Natural killer cell (primary cell): Measurements from ENCODE around the gene PIGO. TPM values are rescaled to one million over a fixed set of nuclear protein-coding genes. Genes with fewer than 3 reads are reported as not detected.

Experiments
- ATAC-seq, 3 donors: fragments of 150-1000 bp in 2 of 3; fragments of 200-7000 bp in 1 of 3; cut with Tn5 transposase; 1 replicate in 1 of 3; 2 replicates in 2 of 3; pipeline ENCODE4 v1.10.0; 2021; ENCODE audit warnings: mild to moderate bottlenecking in 2 of 3, moderate library complexity in 2 of 3
- DNase-seq, 2 donors: peaks; one replicate each; pipeline versions ENCODE4 v3.0.0 to v3.0.0-alpha.2; 2013 to 2021; ENCODE audit warnings: mixed read lengths in 1 of 2
- H3K27ac ChIP-seq: one replicate; pipeline ENCODE4 v1.5.1; 2013; ENCODE audit warnings: mild to moderate bottlenecking, low read length
- H3K27me3 ChIP-seq: one replicate; pipeline ENCODE4 v1.6.1; 2013; ENCODE audit warnings: low read length; ENCODE audit not compliant: control insufficient read depth, insufficient read depth
- H3K36me3 ChIP-seq: one replicate; pipeline ENCODE4 v1.6.1; 2013; ENCODE audit warnings: low read length; ENCODE audit not compliant: control insufficient read depth, insufficient read depth
- H3K4me1 ChIP-seq: one replicate; pipeline ENCODE4 v1.6.1; 2013; ENCODE audit warnings: low read length; ENCODE audit not compliant: control insufficient read depth, insufficient read depth
- H3K4me3 ChIP-seq: one replicate; pipeline ENCODE4 v1.5.1; 2013; ENCODE audit warnings: low read length
- H3K9me3 ChIP-seq: one replicate; pipeline ENCODE4 v1.6.1; 2013; ENCODE audit warnings: low read length; ENCODE audit not compliant: control insufficient read depth, insufficient read depth
- H3K27ac Mint-ChIP-seq, 2 donors: one replicate each; pipeline ENCODE4 v1.8.0; 2022; ENCODE audit warnings: mild to moderate bottlenecking in 2 of 2, mixed read lengths in 2 of 2, moderate library complexity in 1 of 2
- H3K27me3 Mint-ChIP-seq, 2 donors: one replicate each; pipeline ENCODE4 v1.8.0; 2022; ENCODE audit warnings: low read depth in 2 of 2, mixed read lengths in 2 of 2
- H3K36me3 Mint-ChIP-seq: one replicate; pipeline ENCODE4 v1.8.0; 2022; ENCODE audit warnings: mixed read lengths
- H3K4me1 Mint-ChIP-seq, 2 donors: one replicate each; pipeline ENCODE4 v1.8.0; 2022; ENCODE audit warnings: mixed read lengths in 2 of 2
- H3K4me3 Mint-ChIP-seq: one replicate; pipeline ENCODE4 v1.8.0; 2022; ENCODE audit warnings: mild to moderate bottlenecking, moderate library complexity, mixed read lengths
- H3K9me3 Mint-ChIP-seq, 2 donors: one replicate each; pipeline ENCODE4 v1.8.0; 2022; ENCODE audit warnings: mixed read lengths in 2 of 2
- WGBS: methylation state at CpG from one replicate; pipeline ENCODE4 v1.1.7; 2013; ENCODE audit warnings: missing lambda C conversion rate; ENCODE audit not compliant: insufficient coverage; 5-methylcytosine and 5-hydroxymethylcytosine counted together
- intact Hi-C: fragments of 100-400 bp; cut with micrococcal nuclease; formaldehyde crosslinking; loops from one replicate; pipeline ENCODE4 v1.14.2; 2022
- total RNA-seq, 4 donors: library from RNA; stranded (reverse); fragments of 120-200 nt in 1 of 4; gene quantifications; one replicate each; pipeline versions ENCODE4 v1.2.3 to v1.2.4, GENCODE V29; 2013 to 2022
- TF ChIP-seq, protein P1 (sequence below): fragments of 200-600 bp; IDR thresholded peaks from one replicate; pipeline ENCODE4 v1.8.0; 2022; ENCODE audit warnings: antibody characterized with exemption

Gene PIGO
- total RNA-seq, 3 donors from 2014 or later (not counting 1 experiment from before 2014, with no cell fraction given) = 23.6 to 28.2 (median 27.7) TPM

DNA sequence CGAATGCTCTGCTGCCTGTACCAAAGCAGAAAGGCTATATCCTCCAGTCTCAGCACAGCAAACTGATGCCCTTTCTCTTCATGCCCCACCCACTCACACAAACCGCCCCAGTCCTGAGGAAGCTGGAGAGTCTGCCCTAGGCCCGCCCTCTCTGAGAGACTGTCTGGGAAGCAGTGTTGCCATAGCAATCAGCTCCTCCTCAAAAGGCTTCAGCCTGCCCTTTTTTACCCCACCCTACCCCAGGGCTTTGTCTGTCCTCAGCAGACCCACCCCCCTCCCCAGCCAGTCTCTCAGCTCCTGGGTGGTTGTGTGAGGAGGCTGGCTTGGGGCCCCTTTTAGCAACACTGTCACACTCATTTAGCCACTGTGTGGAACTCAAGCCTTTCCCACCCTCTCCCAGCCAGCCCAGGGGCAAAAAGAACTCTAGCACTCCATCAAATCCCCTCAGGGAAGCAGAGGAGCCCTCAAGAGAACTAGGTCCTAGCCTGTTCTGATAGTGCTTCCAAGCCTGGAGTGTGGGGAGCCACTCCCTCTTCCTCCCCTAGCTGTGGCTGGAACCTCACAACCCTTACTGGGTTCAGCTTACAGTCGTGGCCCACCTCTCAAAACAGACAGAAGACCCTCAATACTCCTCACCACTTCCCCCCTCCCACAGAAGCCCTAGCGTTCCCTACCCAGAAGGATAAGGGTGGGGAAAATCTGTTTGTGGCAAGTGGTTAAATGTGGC lies 17.9 kb upstream of the PIGO start:
- WGBS = 9% methylated on average over 3 of the region's 5 CpGs
- H3K27ac ChIP-seq = peak overlapping the region; percentile 79
- no peaks in the 10 kb centered on the region for H3K9me3 Mint-ChIP-seq
- peak overlapping the region; percentile 67 for H3K4me3 ChIP-seq
- intact Hi-C loops = loop anchor here (2.0 to 10.0 kb wide), 2 partner anchors 491 to 701 kb away; partner anchors contain the start of genes HINT2, SPAG8 and TESK1
- TF ChIP-seq, protein P1, sequence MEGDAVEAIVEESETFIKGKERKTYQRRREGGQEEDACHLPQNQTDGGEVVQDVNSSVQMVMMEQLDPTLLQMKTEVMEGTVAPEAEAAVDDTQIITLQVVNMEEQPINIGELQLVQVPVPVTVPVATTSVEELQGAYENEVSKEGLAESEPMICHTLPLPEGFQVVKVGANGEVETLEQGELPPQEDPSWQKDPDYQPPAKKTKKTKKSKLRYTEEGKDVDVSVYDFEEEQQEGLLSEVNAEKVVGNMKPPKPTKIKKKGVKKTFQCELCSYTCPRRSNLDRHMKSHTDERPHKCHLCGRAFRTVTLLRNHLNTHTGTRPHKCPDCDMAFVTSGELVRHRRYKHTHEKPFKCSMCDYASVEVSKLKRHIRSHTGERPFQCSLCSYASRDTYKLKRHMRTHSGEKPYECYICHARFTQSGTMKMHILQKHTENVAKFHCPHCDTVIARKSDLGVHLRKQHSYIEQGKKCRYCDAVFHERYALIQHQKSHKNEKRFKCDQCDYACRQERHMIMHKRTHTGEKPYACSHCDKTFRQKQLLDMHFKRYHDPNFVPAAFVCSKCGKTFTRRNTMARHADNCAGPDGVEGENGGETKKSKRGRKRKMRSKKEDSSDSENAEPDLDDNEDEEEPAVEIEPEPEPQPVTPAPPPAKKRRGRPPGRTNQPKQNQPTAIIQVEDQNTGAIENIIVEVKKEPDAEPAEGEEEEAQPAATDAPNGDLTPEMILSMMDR = no peak
- H3K36me3 Mint-ChIP-seq = no peaks in the 10 kb centered on the region
- H3K27me3 Mint-ChIP-seq = no peaks in the 10 kb centered on the region
- DNase-seq (peak in 1 of 2 donors; percentile 83), ATAC-seq (peak in 1 of 3 donors; percentile 5)
- H3K4me1 Mint-ChIP-seq = peaks cover 59 to 73% of the 10 kb centered on the region in 2 donors
- peak overlapping the region; percentile 92 to 95 for H3K27ac Mint-ChIP-seq
- H3K4me3 Mint-ChIP-seq = peak overlapping the region; percentile 97
- H3K9me3 ChIP-seq = no peaks in the 10 kb centered on the region
- no peaks in the 10 kb centered on the region for H3K27me3 ChIP-seq
- no peaks in the 10 kb centered on the region for H3K36me3 ChIP-seq
- H3K4me1 ChIP-seq = peaks cover 59% of the 10 kb centered on the region

DNA sequence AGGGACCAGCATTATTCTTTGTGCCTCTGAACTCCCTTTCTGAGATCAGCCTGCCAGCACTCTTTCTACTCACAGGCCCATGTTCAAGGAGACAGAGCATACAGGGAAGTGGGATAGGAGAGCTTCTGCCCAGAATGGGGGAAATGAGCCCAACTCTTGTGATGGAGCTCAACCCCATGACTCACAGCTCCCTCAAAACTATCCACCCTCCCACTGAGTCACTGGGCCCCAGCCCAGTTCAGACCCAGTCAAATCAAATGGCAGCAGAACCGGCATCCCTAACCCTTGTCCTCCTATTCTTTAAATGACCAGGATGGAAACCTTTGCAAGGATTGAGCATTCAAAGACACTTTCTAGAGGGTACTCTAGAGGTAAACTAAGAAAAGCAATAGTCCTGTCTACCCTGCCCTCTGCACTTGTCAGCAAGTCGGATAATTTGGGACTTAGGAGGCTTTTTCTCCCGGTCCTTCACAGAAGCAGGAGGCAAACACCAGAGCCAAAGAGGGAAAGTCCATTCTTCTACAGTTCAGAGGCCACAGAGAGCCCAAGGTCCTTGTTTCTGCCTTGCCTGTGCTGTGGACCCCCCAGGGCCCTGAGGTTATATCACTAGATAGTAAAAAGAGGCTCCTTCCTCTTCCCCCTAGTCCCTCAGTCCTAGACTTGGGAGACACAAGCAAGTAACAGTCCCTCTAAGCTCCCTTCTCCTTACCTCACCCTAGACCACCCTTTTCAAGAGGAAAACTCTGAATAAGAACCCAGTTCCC lies 16.0 kb upstream of the PIGO start:
- no peaks in the 10 kb centered on the region for H3K9me3 Mint-ChIP-seq
- Histone ChIP-seq H3K27ac (peak overlapping the region; percentile 65), H3K9me3 (no peaks in the 10 kb centered on the region), H3K4me3 (no peak overlapping the region), H3K27me3 (no peaks in the 10 kb centered on the region), H3K36me3 (peaks cover 8% of the 10 kb centered on the region), H3K4me1 (peaks cover 59% of the 10 kb centered on the region)
- TF ChIP-seq, protein P1 = no peak
- peak overlapping the region; percentile 85 for H3K4me3 Mint-ChIP-seq
- H3K27me3 Mint-ChIP-seq = no peaks in the 10 kb centered on the region
- WGBS = 92% methylated on average over 3 of the region's 3 CpGs
- DNase-seq = peak in 1 of 2 donors; percentile 31
- H3K4me1 Mint-ChIP-seq = peaks cover 66 to 81% of the 10 kb centered on the region in 2 donors
- no peaks in the 10 kb centered on the region for H3K36me3 Mint-ChIP-seq
- H3K27ac Mint-ChIP-seq = peak overlapping the region; percentile 90 to 97
- intact Hi-C loops = loop anchor here (10.0 kb wide), 1 partner anchor 702 kb away; the partner anchor contains the start of genes HINT2 and SPAG8
- no peak for ATAC-seq

DNA sequence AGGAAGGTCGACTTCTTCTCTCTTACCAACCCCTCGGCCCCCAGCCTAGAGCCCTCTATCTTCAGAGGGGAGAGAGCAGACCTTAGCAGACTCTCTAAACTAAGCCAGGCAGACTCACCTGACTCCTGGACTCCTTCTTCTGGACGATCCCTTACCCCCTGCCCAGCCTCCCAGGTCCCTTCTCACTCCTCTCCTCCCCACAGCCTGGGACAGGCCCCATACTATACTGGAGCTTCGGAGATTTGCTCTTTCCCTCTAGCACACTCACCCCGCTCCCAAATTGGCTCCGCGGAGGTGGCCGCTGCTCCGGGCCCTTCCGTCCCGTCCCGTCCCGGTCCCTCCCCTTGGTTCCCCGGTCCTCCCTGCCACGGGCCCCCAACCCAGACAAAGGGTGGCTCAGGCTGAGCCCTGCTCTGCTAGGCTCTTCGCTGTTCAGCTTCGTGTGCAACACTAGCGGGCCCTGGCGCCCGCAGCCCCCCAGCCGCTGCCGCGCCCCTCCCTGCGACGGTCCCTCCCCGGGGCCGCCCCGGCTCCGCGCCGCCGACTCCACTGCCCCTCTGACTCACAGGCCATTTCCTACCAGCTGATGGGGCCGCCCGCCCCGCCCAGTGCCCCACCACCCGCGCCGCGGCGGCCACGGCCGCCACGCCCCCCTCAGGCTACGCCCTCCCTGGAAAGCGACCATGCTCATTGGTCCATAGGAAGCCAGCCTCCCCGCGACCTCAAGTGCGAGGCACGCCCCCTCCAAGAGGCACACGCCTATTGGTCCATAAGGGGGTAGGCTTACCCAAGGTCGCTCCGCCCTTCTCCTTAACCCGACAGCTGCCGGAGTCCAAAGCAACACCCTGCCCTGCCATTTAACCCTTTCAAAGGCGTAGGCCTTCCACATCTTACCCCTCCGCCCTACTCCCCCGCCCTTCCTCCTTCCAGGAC lies 14.9 kb upstream of the PIGO start:
- peak overlapping the region; percentile 87 for H3K27ac ChIP-seq
- H3K27me3 Mint-ChIP-seq = no peaks in the 10 kb centered on the region
- H3K4me3 Mint-ChIP-seq = peak overlapping the region; percentile 85
- H3K4me3 ChIP-seq = peak overlapping the region; percentile 70
- DNase-seq (peak; percentile 91 to 98), ATAC-seq (peak; percentile 70 to 87 (median 77))
- H3K4me1 Mint-ChIP-seq = peaks cover 59 to 75% of the 10 kb centered on the region in 2 donors
- no peaks in the 10 kb centered on the region for H3K27me3 ChIP-seq
- peaks cover 20% of the 10 kb centered on the region for H3K36me3 ChIP-seq
- H3K4me1 ChIP-seq = peaks cover 49% of the 10 kb centered on the region
- intact Hi-C loops = loop anchor here (1.0 to 10.0 kb wide), 2 partner anchors 8 to 704 kb away; partner anchors contain the start of genes HINT2, SPAG8 and STOML2
- no peaks in the 10 kb centered on the region for H3K36me3 Mint-ChIP-seq
- TF ChIP-seq, protein P1 = no peak
- WGBS = 2% methylated on average over 57 of the region's 57 CpGs
- no peaks in the 10 kb centered on the region for H3K9me3 Mint-ChIP-seq
- H3K9me3 ChIP-seq = no peaks in the 10 kb centered on the region
- peak overlapping the region; percentile 90 to 97 for H3K27ac Mint-ChIP-seq
